Measurements from ENCODE around the gene TCP11.

DNA sequence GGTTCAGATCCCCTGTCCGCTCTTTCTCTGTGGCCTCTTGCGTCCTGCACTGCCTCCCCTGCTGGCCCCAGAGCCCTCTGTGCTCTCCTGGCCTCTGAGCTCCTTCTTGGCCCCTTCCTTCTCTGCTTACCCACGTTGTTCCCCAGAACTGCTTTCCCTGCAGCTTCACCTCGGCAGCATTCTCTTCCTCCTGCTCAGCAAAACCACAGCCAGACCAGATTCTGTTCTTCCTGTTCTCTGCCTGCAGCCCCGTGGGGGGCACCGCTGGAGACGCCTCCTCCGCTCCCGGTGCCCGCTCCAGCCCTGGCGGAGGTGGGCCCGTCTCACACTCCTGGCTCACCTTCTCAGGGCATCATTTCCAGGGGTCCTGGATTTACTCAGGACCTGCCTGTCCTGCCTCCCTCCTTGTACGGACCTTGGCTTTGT lies 59.7 kb downstream of the TCP11 start:
- no peak for TF ChIP-seq CTCF (IDR thresholded peaks at IDR 0.05)
- TF ChIP-seq POLR2A (IDR thresholded peaks at IDR 0.05) = no peak
